ENCODE data around the gene GAST. TPM values are rescaled to one million over a fixed set of nuclear protein-coding genes. Genes with fewer than 3 reads are reported as not detected.

Gene GAST
- total and polyA plus RNA-seq, 3 donors from 2014 or later = not detected

DNA sequence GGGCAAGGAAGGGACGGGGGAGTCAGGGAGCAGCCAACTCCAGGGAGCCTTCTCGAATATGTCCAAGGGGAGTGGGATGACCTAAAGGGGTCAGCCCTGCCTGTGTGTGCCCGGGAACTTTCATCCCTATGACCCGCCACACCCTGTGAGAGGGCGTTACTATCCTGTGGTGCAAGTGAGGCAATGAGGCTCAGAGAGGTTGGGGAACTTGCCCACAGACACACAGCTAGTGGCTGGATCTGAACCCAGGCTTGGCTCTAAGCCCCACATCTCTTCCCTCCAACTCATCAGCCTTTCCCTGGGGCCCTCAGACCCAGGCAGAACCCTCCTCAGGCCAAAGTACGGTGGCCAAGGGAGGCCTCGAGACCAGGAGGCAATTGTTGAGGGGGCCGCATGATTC, 51.2 kb downstream of the GAST start:
- Histone ChIP-seq H3K4me3 (no peak overlapping the region), H3K4me1 (no peaks in the 10 kb centered on the region), H3K27me3 (no peaks in the 10 kb centered on the region), H3K27ac (no peak overlapping the region), H3K36me3 (ENCODE audit: low read depth, missing control alignments) (no peaks in the 10 kb centered on the region), H3K9me3 (no peaks in the 10 kb centered on the region)
- 93 to 100% methylated on average over 6 to 8 of the region's 8 CpGs for WGBS, 2 donors
- TF ChIP-seq, protein P1, sequence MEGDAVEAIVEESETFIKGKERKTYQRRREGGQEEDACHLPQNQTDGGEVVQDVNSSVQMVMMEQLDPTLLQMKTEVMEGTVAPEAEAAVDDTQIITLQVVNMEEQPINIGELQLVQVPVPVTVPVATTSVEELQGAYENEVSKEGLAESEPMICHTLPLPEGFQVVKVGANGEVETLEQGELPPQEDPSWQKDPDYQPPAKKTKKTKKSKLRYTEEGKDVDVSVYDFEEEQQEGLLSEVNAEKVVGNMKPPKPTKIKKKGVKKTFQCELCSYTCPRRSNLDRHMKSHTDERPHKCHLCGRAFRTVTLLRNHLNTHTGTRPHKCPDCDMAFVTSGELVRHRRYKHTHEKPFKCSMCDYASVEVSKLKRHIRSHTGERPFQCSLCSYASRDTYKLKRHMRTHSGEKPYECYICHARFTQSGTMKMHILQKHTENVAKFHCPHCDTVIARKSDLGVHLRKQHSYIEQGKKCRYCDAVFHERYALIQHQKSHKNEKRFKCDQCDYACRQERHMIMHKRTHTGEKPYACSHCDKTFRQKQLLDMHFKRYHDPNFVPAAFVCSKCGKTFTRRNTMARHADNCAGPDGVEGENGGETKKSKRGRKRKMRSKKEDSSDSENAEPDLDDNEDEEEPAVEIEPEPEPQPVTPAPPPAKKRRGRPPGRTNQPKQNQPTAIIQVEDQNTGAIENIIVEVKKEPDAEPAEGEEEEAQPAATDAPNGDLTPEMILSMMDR (IDR thresholded peaks at IDR 0.05) = no peak
- no peak for TF ChIP-seq POLR2A (IDR thresholded peaks at IDR 0.05)
- intact Hi-C loops (cut with DNase I; ENCODE audit: low total_unique reads) = no loop called here
- DNase-seq = no peak

Small RNA genes within 50 kb of the gene (small RNA-seq; reads per million reads assigned to genes)
- gene RN7SL399P (0 reads per million in 2 donors), gene RNA5SP442 (0 reads per million in 2 donors)

Other genes with a start within 250 kb of the GAST start
- gene KRT32, start 244.9 kb upstream of the GAST start, total RNA-seq = under 1 TPM in 1 of 2 donors, not detected in 1; 0.19 TPM
- not detected for gene KRT32, start 244.9 kb upstream of the GAST start, polyA plus RNA-seq (ENCODE audit: insufficient read depth, low read depth, low replicate concordance)
- gene KRT35, start 231.2 kb upstream of the GAST start, total RNA-seq = not detected
- 0.18 TPM for gene KRT35, start 231.2 kb upstream of the GAST start, polyA plus RNA-seq (ENCODE audit: insufficient read depth, low read depth, low replicate concordance)
- gene KRT36, start 222.4 kb upstream of the GAST start, total RNA-seq = under 1 TPM; 0.24 to 0.43 TPM
- gene KRT36, start 222.4 kb upstream of the GAST start, polyA plus RNA-seq (ENCODE audit: insufficient read depth, low read depth, low replicate concordance) = 0.24 TPM
- gene KRT13, start 206.7 kb upstream of the GAST start, total RNA-seq = 1 to 10 TPM; 2.4 to 7.7 TPM
- gene KRT13, start 206.7 kb upstream of the GAST start, polyA plus RNA-seq (ENCODE audit: insufficient read depth, low read depth, low replicate concordance) = 21.4 TPM
- gene KRT15, start 193.4 kb upstream of the GAST start, total RNA-seq = 10 to 100 TPM in 1 of 2 donors, 1 to 10 TPM in 1; 5.8 to 19.4 TPM
- gene KRT15, start 193.4 kb upstream of the GAST start, polyA plus RNA-seq (ENCODE audit: insufficient read depth, low read depth, low replicate concordance) = 21.7 TPM
- 1 to 10 TPM; 3.9 to 5.5 TPM for gene KRT19, start 184.0 kb upstream of the GAST start, total RNA-seq
- 49.5 TPM for gene KRT19, start 184.0 kb upstream of the GAST start, polyA plus RNA-seq (ENCODE audit: insufficient read depth, low read depth, low replicate concordance)
- under 1 TPM in 1 of 2 donors, not detected in 1; 0.43 TPM for gene KRT9, start 140.3 kb upstream of the GAST start, total RNA-seq
- gene KRT9, start 140.3 kb upstream of the GAST start, polyA plus RNA-seq (ENCODE audit: insufficient read depth, low read depth, low replicate concordance) = 0.29 TPM
- under 1 TPM in 1 of 2 donors, not detected in 1; 0.24 TPM for gene KRT14, start 125.4 kb upstream of the GAST start, total RNA-seq
- 0.37 TPM for gene KRT14, start 125.4 kb upstream of the GAST start, polyA plus RNA-seq (ENCODE audit: insufficient read depth, low read depth, low replicate concordance)
- not detected for gene KRT16, start 99.6 kb upstream of the GAST start, total RNA-seq
- not detected for gene KRT16, start 99.6 kb upstream of the GAST start, polyA plus RNA-seq (ENCODE audit: insufficient read depth, low read depth, low replicate concordance)
- gene KRT17, start 87.8 kb upstream of the GAST start, total RNA-seq = 10 to 100 TPM; 13.3 to 26.0 TPM
- 12.2 TPM for gene KRT17, start 87.8 kb upstream of the GAST start, polyA plus RNA-seq (ENCODE audit: insufficient read depth, low read depth, low replicate concordance)
- gene EIF1, start 23.4 kb upstream of the GAST start, total RNA-seq = 100 to 1,000 TPM; 274 to 338 TPM
- gene EIF1, start 23.4 kb upstream of the GAST start, polyA plus RNA-seq (ENCODE audit: insufficient read depth, low read depth, low replicate concordance) = 1,078 TPM
- gene HAP1, start 22.3 kb downstream of the GAST start, total RNA-seq = 1 to 10 TPM; 2.9 to 5.3 TPM
- 1.9 TPM for gene HAP1, start 22.3 kb downstream of the GAST start, polyA plus RNA-seq (ENCODE audit: insufficient read depth, low read depth, low replicate concordance)
- 10 to 100 TPM; 36.8 to 38.9 TPM for gene JUP, start 74.4 kb downstream of the GAST start, total RNA-seq
- 22.5 TPM for gene JUP, start 74.4 kb downstream of the GAST start, polyA plus RNA-seq (ENCODE audit: insufficient read depth, low read depth, low replicate concordance)
- gene P3H4, start 99.6 kb downstream of the GAST start, total RNA-seq = 10 to 100 TPM in 1 of 2 donors, 1 to 10 TPM in 1; 9.9 to 13.9 TPM
- 6.9 TPM for gene P3H4, start 99.6 kb downstream of the GAST start, polyA plus RNA-seq (ENCODE audit: insufficient read depth, low read depth, low replicate concordance)
- gene FKBP10, start 100.7 kb downstream of the GAST start, total RNA-seq = 10 to 100 TPM; 31.4 to 36.5 TPM
- 37.8 TPM for gene FKBP10, start 100.7 kb downstream of the GAST start, polyA plus RNA-seq (ENCODE audit: insufficient read depth, low read depth, low replicate concordance)
- gene NT5C3B, start 123.9 kb downstream of the GAST start, total RNA-seq = 10 to 100 TPM; 61.9 to 74.3 TPM
- gene NT5C3B, start 123.9 kb downstream of the GAST start, polyA plus RNA-seq (ENCODE audit: insufficient read depth, low read depth, low replicate concordance) = 214 TPM
- gene KLHL10, start 125.5 kb downstream of the GAST start, total RNA-seq = 10 to 100 TPM; 31.8 to 76.3 TPM
- gene KLHL10, start 125.5 kb downstream of the GAST start, polyA plus RNA-seq (ENCODE audit: insufficient read depth, low read depth, low replicate concordance) = 130 TPM
- gene KLHL11, start 153.1 kb downstream of the GAST start, total RNA-seq = 10 to 100 TPM; 61.3 to 70.2 TPM
- 28.2 TPM for gene KLHL11, start 153.1 kb downstream of the GAST start, polyA plus RNA-seq (ENCODE audit: insufficient read depth, low read depth, low replicate concordance)
- 10 to 100 TPM; 68.4 to 86.0 TPM for gene ACLY, start 206.6 kb downstream of the GAST start, total RNA-seq
- gene ACLY, start 206.6 kb downstream of the GAST start, polyA plus RNA-seq (ENCODE audit: insufficient read depth, low read depth, low replicate concordance) = 83.0 TPM
- 10 to 100 TPM; 22.3 to 26.0 TPM for gene ODAD4, start 218.3 kb downstream of the GAST start, total RNA-seq
- gene ODAD4, start 218.3 kb downstream of the GAST start, polyA plus RNA-seq (ENCODE audit: insufficient read depth, low read depth, low replicate concordance) = 53.7 TPM

Measured in testis (tissue), 3 donors.